ENCODE data around the gene GRID2.

The GRID2 gene

DNA sequence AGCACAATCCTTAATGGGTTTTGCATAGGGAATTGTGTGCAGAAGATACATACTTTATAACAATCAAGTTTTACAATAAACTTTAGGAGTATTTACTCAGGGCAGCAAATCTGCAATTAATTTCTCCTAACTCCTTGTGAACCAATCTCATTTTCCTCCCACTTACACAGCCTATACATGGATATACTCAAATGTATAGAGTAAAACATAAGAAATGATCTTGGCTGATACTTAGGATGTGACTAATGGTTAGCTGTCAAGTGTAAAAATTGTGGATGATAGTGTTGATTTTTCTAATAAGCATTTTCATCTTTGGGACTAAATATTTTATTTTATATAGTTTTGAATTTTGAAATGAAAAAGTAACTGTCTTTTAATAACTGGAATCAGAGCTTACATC, 759.6 kb downstream of the GRID2 start:
- no peaks in the 10 kb centered on the region for H3K79me2 ChIP-seq (ENCODE audit: low read length)
- H3K9me2 ChIP-seq (replicated peaks; ENCODE audit: insufficient read depth, low read length): no peaks in the 10 kb centered on the region

DNA sequence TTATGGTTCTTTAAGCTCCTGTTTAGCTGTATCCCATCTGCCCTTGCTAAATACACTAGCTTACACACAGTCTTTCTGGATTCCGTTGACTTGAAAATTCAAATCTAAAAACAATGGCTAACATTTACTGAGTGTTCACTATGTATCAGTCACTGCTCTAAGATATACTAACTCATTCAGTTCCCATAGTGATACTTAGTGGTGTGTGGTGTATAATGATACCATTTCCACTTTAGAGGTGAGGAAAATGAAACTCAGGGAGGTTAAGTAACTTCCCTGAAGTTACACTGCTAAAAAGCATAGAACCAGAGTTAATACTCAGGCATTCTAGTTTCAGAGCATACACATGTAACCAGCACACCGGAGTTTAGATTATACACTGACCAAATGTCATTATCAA, 762.0 kb downstream of the GRID2 start:
- TF ChIP-seq, protein P1, sequence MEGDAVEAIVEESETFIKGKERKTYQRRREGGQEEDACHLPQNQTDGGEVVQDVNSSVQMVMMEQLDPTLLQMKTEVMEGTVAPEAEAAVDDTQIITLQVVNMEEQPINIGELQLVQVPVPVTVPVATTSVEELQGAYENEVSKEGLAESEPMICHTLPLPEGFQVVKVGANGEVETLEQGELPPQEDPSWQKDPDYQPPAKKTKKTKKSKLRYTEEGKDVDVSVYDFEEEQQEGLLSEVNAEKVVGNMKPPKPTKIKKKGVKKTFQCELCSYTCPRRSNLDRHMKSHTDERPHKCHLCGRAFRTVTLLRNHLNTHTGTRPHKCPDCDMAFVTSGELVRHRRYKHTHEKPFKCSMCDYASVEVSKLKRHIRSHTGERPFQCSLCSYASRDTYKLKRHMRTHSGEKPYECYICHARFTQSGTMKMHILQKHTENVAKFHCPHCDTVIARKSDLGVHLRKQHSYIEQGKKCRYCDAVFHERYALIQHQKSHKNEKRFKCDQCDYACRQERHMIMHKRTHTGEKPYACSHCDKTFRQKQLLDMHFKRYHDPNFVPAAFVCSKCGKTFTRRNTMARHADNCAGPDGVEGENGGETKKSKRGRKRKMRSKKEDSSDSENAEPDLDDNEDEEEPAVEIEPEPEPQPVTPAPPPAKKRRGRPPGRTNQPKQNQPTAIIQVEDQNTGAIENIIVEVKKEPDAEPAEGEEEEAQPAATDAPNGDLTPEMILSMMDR (IDR thresholded peaks at IDR 0.05; ENCODE audit: low read length): no peak
- no peak for TF ChIP-seq EZH2phosphoT487 (IDR thresholded peaks at IDR 0.05; ENCODE audit: low read length)
- TF ChIP-seq EZH2 (optimal IDR thresholded peaks at IDR 0.05; ENCODE audit: low read depth, low read length): no peak
- Histone ChIP-seq H4K20me1 (ENCODE audit: insufficient read depth, low read length) (no peaks in the 10 kb centered on the region), H3K27ac (ENCODE audit: low read length) (no peak overlapping the region), H3K4me1 (ENCODE audit: low read length) (no peaks in the 10 kb centered on the region), H3K4me3 (ENCODE audit: low read length) (no peak overlapping the region), H3K9ac (ENCODE audit: low read length) (no peak overlapping the region), H3K79me2 (ENCODE audit: low read length) (no peaks in the 10 kb centered on the region), H3K9me3 (replicated peaks; ENCODE audit: insufficient read depth, low read length) (no peaks in the 10 kb centered on the region), H3K4me2 (ENCODE audit: low read depth, low read length) (no peak overlapping the region), H3F3A (ENCODE audit: insufficient read depth, low read length) (no peaks in the 10 kb centered on the region), H3K27me3 (replicated peaks; ENCODE audit: insufficient read depth, low read length) (no peaks in the 10 kb centered on the region), H2AFZ (ENCODE audit: low read length) (no peak overlapping the region), H3K9me2 (replicated peaks; ENCODE audit: insufficient read depth, low read length) (no peaks in the 10 kb centered on the region), H3K36me3 (replicated peaks; ENCODE audit: insufficient read depth, low read length) (no peaks in the 10 kb centered on the region)
- DNase-seq: peak; percentile 24

More for the DNA sequence above, 759.6 kb downstream of the GRID2 start:
- Histone ChIP-seq H3K4me2 (ENCODE audit: low read depth, low read length) (no peak overlapping the region), H3K36me3 (replicated peaks; ENCODE audit: insufficient read depth, low read length) (no peaks in the 10 kb centered on the region), H3K9ac (ENCODE audit: low read length) (no peak overlapping the region), H3K4me1 (ENCODE audit: low read length) (no peaks in the 10 kb centered on the region), H3K27ac (ENCODE audit: low read length) (no peak overlapping the region), H3K9me3 (replicated peaks; ENCODE audit: insufficient read depth, low read length) (no peaks in the 10 kb centered on the region), H3K27me3 (replicated peaks; ENCODE audit: insufficient read depth, low read length) (no peaks in the 10 kb centered on the region), H3K4me3 (ENCODE audit: low read length) (no peak overlapping the region), H2AFZ (ENCODE audit: low read length) (no peak overlapping the region), H4K20me1 (ENCODE audit: insufficient read depth, low read length) (no peaks in the 10 kb centered on the region), H3F3A (ENCODE audit: insufficient read depth, low read length) (no peaks in the 10 kb centered on the region)
- TF ChIP-seq, protein P1 (IDR thresholded peaks at IDR 0.05; ENCODE audit: low read length): no peak
- TF ChIP-seq EZH2 (optimal IDR thresholded peaks at IDR 0.05; ENCODE audit: low read depth, low read length) (no peak), EZH2phosphoT487 (IDR thresholded peaks at IDR 0.05; ENCODE audit: low read length) (no peak)
- no peak for DNase-seq

DNA sequence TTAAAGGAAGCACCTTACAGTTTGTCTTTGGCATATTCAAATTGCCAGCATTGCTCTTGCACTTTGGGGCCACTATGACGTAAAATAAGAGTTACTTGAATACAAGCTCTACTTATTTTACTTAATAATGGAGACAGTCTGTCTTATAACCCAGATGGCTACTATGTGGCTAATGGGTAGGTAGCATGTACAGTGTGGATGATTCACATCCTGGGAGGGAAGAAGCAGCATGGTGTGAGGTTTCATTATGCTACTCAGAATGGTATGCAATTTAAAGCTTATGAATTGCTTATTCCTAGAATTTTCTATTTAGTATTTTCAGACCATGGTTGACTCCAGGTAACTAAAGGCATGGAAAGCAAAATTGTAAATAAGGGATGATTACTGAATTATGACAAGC, 763.0 kb downstream of the GRID2 start:
- H3K4me1 ChIP-seq (ENCODE audit: low read length): no peaks in the 10 kb centered on the region
- H3K9ac ChIP-seq (ENCODE audit: low read length): no peak overlapping the region
- TF ChIP-seq EZH2phosphoT487 (IDR thresholded peaks at IDR 0.05; ENCODE audit: low read length): no peak
- TF ChIP-seq, protein P1 (IDR thresholded peaks at IDR 0.05; ENCODE audit: low read length): no peak
- no peak for TF ChIP-seq EZH2 (optimal IDR thresholded peaks at IDR 0.05; ENCODE audit: low read depth, low read length)
- H3K9me3 ChIP-seq (replicated peaks; ENCODE audit: insufficient read depth, low read length): no peaks in the 10 kb centered on the region
- H3K4me2 ChIP-seq (ENCODE audit: low read depth, low read length): no peak overlapping the region
- H3F3A ChIP-seq (ENCODE audit: insufficient read depth, low read length): no peaks in the 10 kb centered on the region
- DNase-seq: no peak
- H2AFZ ChIP-seq (ENCODE audit: low read length): no peak overlapping the region
- H4K20me1 ChIP-seq (ENCODE audit: insufficient read depth, low read length): no peaks in the 10 kb centered on the region
- no peaks in the 10 kb centered on the region for H3K9me2 ChIP-seq (replicated peaks; ENCODE audit: insufficient read depth, low read length)
- no peaks in the 10 kb centered on the region for H3K79me2 ChIP-seq (ENCODE audit: low read length)
- no peaks in the 10 kb centered on the region for H3K36me3 ChIP-seq (replicated peaks; ENCODE audit: insufficient read depth, low read length)
- H3K27ac ChIP-seq (ENCODE audit: low read length): no peak overlapping the region
- no peak overlapping the region for H3K4me3 ChIP-seq (ENCODE audit: low read length)
- H3K27me3 ChIP-seq (replicated peaks; ENCODE audit: insufficient read depth, low read length): no peaks in the 10 kb centered on the region

Data from MM.1S (cell line).